HEK293 (cell line): Measurements from ENCODE around the gene ZNF555.
A peak's percentile ranks its signal among the peaks of the same experiment; 100 is the strongest.

Experiments used
- CTCF ChIA-PET: fragments of 350-600 bp; formaldehyde crosslinking; extraction: SDS; loops from one replicate; lab custom pipeline; 2021; ENCODE audit warnings: antibody characterized with exemption; lab: Yijun Ruan, JAX
- POLR2A ChIA-PET: fragments of 300-600 bp; formaldehyde crosslinking; extraction: SDS; loops from one replicate; lab custom pipeline; 2020; ENCODE audit warnings: antibody characterized with exemption, inconsistent platforms; lab: Yijun Ruan, JAX
- H3K27ac ChIP-seq: fragments of 200-500 bp; sonication (Bioruptor generic); 2 replicates; pipeline ENCODE4 v1.5.1; 2014; ENCODE audit warnings: low read depth, low read length, control low read depth, inconsistent platforms; ENCODE audit errors: extremely low read depth
- H3K36me3 ChIP-seq, 2 experiments: fragments of 200-500 bp in 1 of 2; sonication (Bioruptor generic) in 1 of 2; 1 replicate in 1 of 2; 2 replicates in 1 of 2; pipeline ENCODE4 v1.5.1; 2014 to 2017; ENCODE audit warnings: inconsistent platforms in 2 of 2, low read length in 2 of 2; ENCODE audit not compliant: control insufficient read depth in 2 of 2, insufficient read depth in 1 of 2
- H3K4me1 ChIP-seq: fragments of 200-500 bp; sonication (Bioruptor generic); 2 replicates; pipeline ENCODE4 v1.5.1; 2014; ENCODE audit warnings: mild to moderate bottlenecking, low read length, inconsistent platforms; ENCODE audit not compliant: control insufficient read depth, insufficient read depth
- H3K4me3 ChIP-seq: 2 replicates; pipeline ENCODE4 v1.5.1; 2011; ENCODE audit warnings: low read depth, mild to moderate bottlenecking, control low read depth, low read length, moderate library complexity
- H3K9me3 ChIP-seq: fragments of 200-500 bp; sonication (Bioruptor generic); 2 replicates; pipeline ENCODE4 v1.5.1; 2014; ENCODE audit warnings: low read depth, low read length, inconsistent platforms; ENCODE audit not compliant: control insufficient read depth, insufficient read depth
- HIC1 ChIP-seq: fragments of 450-650 bp; formaldehyde crosslinking; IDR thresholded peaks from 2 replicates; pipeline ENCODE4 v1.5.1; 2016; ENCODE audit warnings: missing biosample characterization, missing genetic modification characterization
- KLF9 ChIP-seq: fragments of 450-650 bp; formaldehyde crosslinking; IDR thresholded peaks from 2 replicates; pipeline ENCODE4 v1.5.1; 2016; ENCODE audit warnings: missing biosample characterization, missing genetic modification characterization, low read depth
- PRDM4 ChIP-seq: fragments of 450-650 bp; formaldehyde crosslinking; IDR thresholded peaks from 2 replicates; pipeline ENCODE4 v1.5.1; 2017; ENCODE audit warnings: missing biosample characterization, missing genetic modification characterization
- RBAK ChIP-seq: fragments of 450-650 bp; formaldehyde crosslinking; IDR thresholded peaks from 2 replicates; pipeline ENCODE4 v1.5.1; 2016; ENCODE audit warnings: missing biosample characterization, missing genetic modification characterization
- SCRT1 ChIP-seq: fragments of 450-650 bp; formaldehyde crosslinking; IDR thresholded peaks from 2 replicates; pipeline ENCODE4 v1.5.1; 2016; ENCODE audit warnings: missing biosample characterization, missing genetic modification characterization, borderline replicate concordance
- SCRT2 ChIP-seq: fragments of 450-650 bp; formaldehyde crosslinking; IDR thresholded peaks from 2 replicates; pipeline ENCODE4 v1.5.1; 2016; ENCODE audit warnings: missing biosample characterization, missing genetic modification characterization
- ZBTB7A ChIP-seq: fragments of 450-650 bp; formaldehyde crosslinking; IDR thresholded peaks from 2 replicates; pipeline ENCODE4 v1.5.1; 2016; ENCODE audit warnings: low read depth, missing biosample characterization, missing genetic modification characterization
- ZFHX2 ChIP-seq: fragments of 450-650 bp; formaldehyde crosslinking; conservative IDR thresholded peaks from 2 replicates; pipeline ENCODE4 v1.5.1; 2016; ENCODE audit warnings: missing biosample characterization, missing genetic modification characterization
- ZNF133 ChIP-seq: fragments of 450-650 bp; formaldehyde crosslinking; IDR thresholded peaks from 2 replicates; pipeline ENCODE4 v1.5.1; 2016; ENCODE audit warnings: missing biosample characterization, missing genetic modification characterization
- ZNF155 ChIP-seq: fragments of 450-650 bp; formaldehyde crosslinking; IDR thresholded peaks from 2 replicates; pipeline ENCODE4 v1.5.1; 2016; ENCODE audit warnings: missing biosample characterization, missing genetic modification characterization
- ZNF274 ChIP-seq, 2 experiments: fragments of 200-500 bp in 1 of 2; fragments of 450-650 bp in 1 of 2; sonication (Bioruptor generic) in 1 of 2; formaldehyde crosslinking in 1 of 2; IDR thresholded peaks; 2 replicates each; pipeline versions ENCODE4 v1.5.1 to v1.6.1; 2014 to 2016; ENCODE audit warnings: borderline replicate concordance in 1 of 2, inconsistent platforms in 1 of 2, low read length in 1 of 2, missing biosample characterization in 1 of 2, missing genetic modification characterization in 1 of 2
- ZNF280C ChIP-seq: fragments of 450-650 bp; formaldehyde crosslinking; IDR thresholded peaks from 2 replicates; pipeline ENCODE4 v1.5.1; 2016; ENCODE audit warnings: missing biosample characterization, missing genetic modification characterization
- ZNF341 ChIP-seq: fragments of 450-650 bp; formaldehyde crosslinking; IDR thresholded peaks from 2 replicates; pipeline ENCODE4; 2016; ENCODE audit warnings: low read depth, missing biosample characterization, missing genetic modification characterization
- ZNF501 ChIP-seq: fragments of 450-650 bp; formaldehyde crosslinking; IDR thresholded peaks from 2 replicates; pipeline ENCODE4 v1.5.1; 2016; ENCODE audit warnings: missing biosample characterization, missing genetic modification characterization
- ZNF530 ChIP-seq: fragments of 450-650 bp; formaldehyde crosslinking; IDR thresholded peaks from 2 replicates; pipeline ENCODE4 v1.5.1; 2016; ENCODE audit warnings: low read depth, missing biosample characterization, missing genetic modification characterization
- ZNF585B ChIP-seq: fragments of 450-650 bp; formaldehyde crosslinking; IDR thresholded peaks from 2 replicates; pipeline ENCODE4 v1.5.1; 2016; ENCODE audit warnings: missing biosample characterization, missing genetic modification characterization
- ZNF600 ChIP-seq: fragments of 450-650 bp; formaldehyde crosslinking; IDR thresholded peaks from 2 replicates; pipeline ENCODE4 v1.5.1; 2016; ENCODE audit warnings: missing biosample characterization, missing genetic modification characterization
- ZNF692 ChIP-seq: fragments of 450-650 bp; formaldehyde crosslinking; IDR thresholded peaks from 2 replicates; pipeline ENCODE4 v1.5.1; 2016; ENCODE audit warnings: missing biosample characterization, missing genetic modification characterization
- ZNF792 ChIP-seq: fragments of 450-650 bp; formaldehyde crosslinking; IDR thresholded peaks from 2 replicates; pipeline ENCODE4 v1.5.1; 2016; ENCODE audit warnings: missing biosample characterization, missing genetic modification characterization
- ZNF830 ChIP-seq: fragments of 450-650 bp; IDR thresholded peaks from 2 replicates; pipeline ENCODE4 v1.5.0; 2018; ENCODE audit warnings: missing biosample characterization, missing genetic modification characterization, low read depth, mild to moderate bottlenecking, moderate library complexity
- ZNF843 ChIP-seq: fragments of 450-650 bp; formaldehyde crosslinking; IDR thresholded peaks from 2 replicates; pipeline ENCODE4 v1.5.1; 2016; ENCODE audit warnings: missing biosample characterization, missing genetic modification characterization

ZNF555 gene

GRCh38 chr19:2812414-2813234 lies 28.7 kb upstream of the ZNF555 start (continued):
- TF ChIP-seq ZNF274 (IDR thresholded peaks at IDR 0.05; ENCODE audit: low read length) (no peak), ZNF274 (tag by site-specific recombination; IDR thresholded peaks at IDR 0.05; ENCODE audit: borderline replicate concordance) (no peak), SCRT1 (tag by site-specific recombination) (no peak), ZNF530 (tag by site-specific recombination) (no peak)

- peaks cover 0 to 60% of the 10 kb centered on the region in 2 experiments; a peak in 1 of 3 replicates for H3K36me3 ChIP-seq
- no peak overlapping the region for H3K4me3 ChIP-seq
- no peaks in the 10 kb centered on the region for H3K4me1 ChIP-seq
- no peaks in the 10 kb centered on the region for H3K9me3 ChIP-seq
- ChIA-PET POLR2A (no interaction called here), CTCF (no interaction called here)
- no peak overlapping the region for H3K27ac ChIP-seq
- TF ChIP-seq SCRT2, result 0 out of 2 replicates have a peak, but pooled peaks have one; percentile 31
- TF ChIP-seq ZNF843, result no peak
- no peak for TF ChIP-seq ZNF585B (tag by site-specific recombination)
- TF ChIP-seq RBAK (tag by site-specific recombination), result no peak
- 0 out of 2 replicates have a peak, but pooled peaks have one; percentile 53 for TF ChIP-seq HIC1 (tag by site-specific recombination)
- no peak for TF ChIP-seq ZNF280C (tag by site-specific recombination)
Observed at GRCh38 chr19:2813235-2814160, 27.8 kb upstream of the ZNF555 start.

GRCh38 chr19:2814426-2814825 lies 26.8 kb upstream of the ZNF555 start:
- ChIA-PET CTCF (no interaction called here), POLR2A (interaction anchor here (0.5 to 0.6 kb wide), 2 partner anchors 51 to 496 kb away, joined by 3 to 6 read pairs; no protein-coding TSS in a partner anchor)
- Histone ChIP-seq H3K36me3 (peaks cover 0 to 51% of the 10 kb centered on the region in 2 experiments; a peak in 1 of 3 replicates), H3K4me1 (no peaks in the 10 kb centered on the region), H3K9me3 (no peaks in the 10 kb centered on the region), H3K4me3 (no peak overlapping the region), H3K27ac (no peak overlapping the region)
- TF ChIP-seq ZBTB7A (tag by site-specific recombination), result no peak
- TF ChIP-seq ZNF792 (tag by site-specific recombination), result no peak
- no peak for TF ChIP-seq ZFHX2 (tag by site-specific recombination)
- no peak for TF ChIP-seq ZNF501 (tag by site-specific recombination)
- TF ChIP-seq ZNF274 (IDR thresholded peaks at IDR 0.05; ENCODE audit: low read length), result no peak
- no peak for TF ChIP-seq ZNF274 (tag by site-specific recombination; IDR thresholded peaks at IDR 0.05; ENCODE audit: borderline replicate concordance)
- peak; percentile 27; the same call in 1 of the 2 replicates for TF ChIP-seq ZNF341 (tag by site-specific recombination)
- no peak for TF ChIP-seq ZNF843
- peak; percentile 56 for TF ChIP-seq ZNF600 (tag by site-specific recombination)
- TF ChIP-seq ZNF830 (tag by site-specific recombination), result no peak
- no peak for TF ChIP-seq ZNF692
- TF ChIP-seq ZNF133 (tag by site-specific recombination), result no peak
- no peak for TF ChIP-seq KLF9 (tag by site-specific recombination)
- no peak for TF ChIP-seq ZNF155 (tag by site-specific recombination)
- no peak for TF ChIP-seq PRDM4 (tag by site-specific recombination)
